ENCODE measurements around the gene CDX1. TPM values are rescaled to one million over a fixed set of nuclear protein-coding genes. Genes with fewer than 3 reads are reported as not detected.

CDX1 gene
- total RNA-seq, 1 donor from 2014 or later, result not detected

DNA sequence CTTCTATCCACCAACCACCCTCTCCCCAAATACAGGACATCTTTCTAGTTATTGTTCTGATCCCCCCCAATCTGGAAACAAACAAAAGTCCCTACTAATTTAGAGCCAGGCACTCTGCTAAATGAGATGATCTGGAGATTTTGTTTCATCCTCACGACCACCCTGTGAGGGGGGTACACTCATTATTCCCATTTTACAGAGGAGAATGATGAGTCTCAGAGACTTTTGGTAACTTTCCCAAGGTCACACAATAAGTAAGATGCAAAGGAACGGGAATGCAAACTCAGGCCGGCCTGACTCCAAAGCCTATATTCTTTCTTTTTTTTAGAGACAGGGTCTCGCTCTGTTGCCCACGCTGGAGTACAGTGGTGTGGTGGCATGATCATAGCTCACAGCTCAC is 20.3 kb upstream of the CDX1 start:
- no peak for DNase-seq (ENCODE audit: low read depth)

DNA sequence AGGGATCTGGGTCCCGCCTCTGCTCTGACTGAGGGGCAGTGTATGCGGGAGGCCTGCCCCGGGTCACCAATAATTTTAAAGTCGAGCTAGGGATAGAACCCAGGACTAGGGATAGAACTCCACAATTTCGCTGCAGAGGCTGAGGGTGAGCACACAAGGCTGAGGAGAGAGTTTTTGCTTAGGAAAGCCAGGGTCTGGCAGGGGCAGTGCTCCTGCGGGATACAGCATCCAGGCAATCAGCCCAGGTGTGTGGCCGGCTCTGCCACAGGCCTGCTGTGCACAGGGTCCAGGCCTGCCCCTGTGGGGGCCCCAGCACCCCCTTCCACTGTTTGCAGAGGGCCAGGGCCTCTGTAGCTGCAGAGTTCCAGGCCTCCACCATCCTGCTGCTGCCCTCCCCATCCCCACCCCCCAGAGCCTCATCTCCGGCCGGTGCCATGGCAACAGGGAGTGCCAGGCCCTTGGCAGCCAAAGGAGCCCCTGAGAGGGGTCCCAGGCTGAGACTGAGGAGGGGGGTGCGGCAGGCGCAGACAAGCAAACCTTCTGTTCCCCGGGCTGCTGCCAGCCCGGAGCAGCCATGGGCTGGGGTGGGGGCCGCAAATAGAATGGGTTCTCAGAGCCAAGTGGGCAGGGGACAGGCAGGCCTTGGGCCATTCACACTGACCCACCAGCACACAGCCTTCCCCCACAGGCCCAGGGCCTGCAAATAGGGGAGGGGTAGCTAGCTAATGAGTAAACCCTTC is 19.5 kb upstream of the CDX1 start:
- no peak for DNase-seq (ENCODE audit: low read depth)

DNA sequence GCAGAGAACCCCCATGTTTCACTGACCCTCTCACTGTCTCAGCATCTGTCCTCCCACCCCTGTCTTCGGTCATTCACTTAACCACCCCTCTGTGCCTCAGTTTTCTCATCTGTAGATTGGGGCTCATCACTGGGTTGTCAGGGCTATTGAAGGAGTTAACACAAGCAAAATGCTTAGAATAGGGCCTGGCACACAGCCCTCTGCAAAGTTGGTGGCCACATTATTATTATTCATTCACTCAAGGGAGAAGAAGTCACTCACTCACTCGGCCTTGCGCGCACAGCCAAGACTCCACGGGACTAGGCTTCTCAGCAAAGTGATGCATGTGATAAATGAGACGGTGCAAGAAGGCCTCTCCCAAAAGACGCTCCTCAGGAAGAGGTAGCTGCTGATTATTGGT is 18.9 kb upstream of the CDX1 start:
- no peak for DNase-seq (ENCODE audit: low read depth)

DNA sequence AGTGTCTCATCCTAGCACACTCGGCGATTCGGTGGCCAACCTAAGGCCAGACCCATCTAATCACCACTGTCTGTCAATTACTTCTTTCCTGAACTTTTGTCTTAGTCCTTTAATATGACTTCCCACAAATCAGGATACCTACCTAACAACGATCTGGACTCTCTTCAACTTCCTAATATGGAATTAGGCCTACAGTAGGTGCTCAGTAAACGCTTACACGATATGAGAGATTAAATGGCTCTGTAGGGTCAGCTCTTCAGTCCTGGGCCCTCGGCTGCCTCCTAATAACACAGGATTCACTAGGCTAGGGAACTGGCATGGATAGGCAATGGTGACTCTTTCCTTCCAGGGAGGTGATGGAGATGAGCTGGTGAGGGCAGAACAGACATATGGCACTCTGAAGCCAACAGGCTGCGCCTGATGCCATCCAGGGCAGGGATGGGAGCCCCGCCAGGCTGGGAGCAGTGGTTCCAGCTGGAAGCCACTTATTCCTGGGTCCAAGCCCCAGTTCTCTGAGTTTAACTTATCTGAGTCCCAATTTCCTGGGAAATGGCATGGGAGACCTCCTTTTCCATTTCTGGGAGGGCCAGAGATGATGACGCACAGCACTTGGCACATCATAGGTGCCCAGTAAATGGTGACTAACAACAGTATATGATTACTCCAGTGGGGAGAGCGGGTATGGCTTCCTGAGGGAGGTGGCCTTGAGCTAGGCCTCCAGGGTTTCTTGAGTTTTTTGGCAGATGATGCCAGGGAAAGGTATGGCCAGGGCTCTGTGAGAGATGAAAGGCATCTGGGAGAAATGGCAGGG is 18.3 kb upstream of the CDX1 start:
- DNase-seq (ENCODE audit: low read depth), result no peak

DNA sequence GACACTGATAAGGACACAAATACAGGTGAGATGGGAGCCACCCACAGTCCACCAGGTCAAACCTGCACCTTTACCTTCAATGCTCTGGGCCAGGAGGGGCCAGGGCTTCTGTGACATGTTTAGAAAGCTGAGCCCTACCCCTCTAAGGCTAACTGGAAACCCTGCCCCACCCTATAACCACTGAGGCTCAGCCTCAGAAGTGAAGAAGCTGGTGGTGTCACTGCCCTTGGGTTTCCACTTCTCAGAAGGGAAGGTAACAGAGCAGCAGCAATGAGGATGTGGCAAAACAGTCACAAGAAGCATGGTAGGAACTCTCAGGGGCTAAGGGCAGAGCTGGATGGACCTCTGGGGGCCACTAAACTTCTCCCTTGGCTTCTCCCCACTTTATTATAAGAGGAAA is 17.0 kb upstream of the CDX1 start:
- DNase-seq (ENCODE audit: low read depth), result no peak

DNA sequence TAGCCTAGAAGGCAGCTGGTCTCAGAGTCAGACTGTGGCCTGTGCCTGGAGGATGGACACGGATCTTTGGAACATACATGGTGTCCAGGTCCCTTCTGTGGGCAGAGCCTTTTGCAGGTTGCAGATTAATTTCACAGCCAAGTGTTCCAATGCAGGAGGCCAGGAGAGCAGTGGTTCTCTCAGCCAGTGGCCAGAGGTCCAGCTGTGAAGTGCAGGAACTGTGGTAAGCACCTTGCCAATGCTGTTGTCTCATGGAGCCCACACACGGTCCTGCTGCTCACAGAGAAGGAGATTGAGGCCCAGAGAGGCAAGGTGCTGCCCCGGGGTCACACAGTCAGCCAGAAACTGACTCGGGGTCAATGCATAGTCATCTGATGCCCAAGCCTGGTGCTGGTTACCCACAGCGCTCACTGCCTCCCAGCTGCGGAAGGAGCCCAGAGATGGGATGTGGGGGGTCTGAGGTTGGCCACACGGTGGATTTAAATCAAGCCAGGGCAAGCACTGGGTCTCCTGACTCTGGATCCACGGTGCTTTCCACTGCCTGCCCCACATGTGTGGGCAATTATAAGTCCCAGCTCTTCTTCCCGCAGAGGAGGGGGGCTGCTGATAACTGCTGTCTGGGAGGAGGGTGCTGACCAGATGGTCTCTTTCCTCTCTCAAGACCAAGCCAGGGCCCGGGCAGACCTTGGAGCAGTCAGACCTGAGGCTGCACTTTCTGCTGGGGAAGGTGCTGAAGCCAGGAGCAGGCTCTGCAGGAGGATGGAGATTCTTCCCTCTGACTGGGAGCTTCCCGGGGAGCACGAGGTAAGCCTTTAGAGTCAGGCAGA is 13.7 kb upstream of the CDX1 start:
- no peak for DNase-seq (ENCODE audit: low read depth)

DNA sequence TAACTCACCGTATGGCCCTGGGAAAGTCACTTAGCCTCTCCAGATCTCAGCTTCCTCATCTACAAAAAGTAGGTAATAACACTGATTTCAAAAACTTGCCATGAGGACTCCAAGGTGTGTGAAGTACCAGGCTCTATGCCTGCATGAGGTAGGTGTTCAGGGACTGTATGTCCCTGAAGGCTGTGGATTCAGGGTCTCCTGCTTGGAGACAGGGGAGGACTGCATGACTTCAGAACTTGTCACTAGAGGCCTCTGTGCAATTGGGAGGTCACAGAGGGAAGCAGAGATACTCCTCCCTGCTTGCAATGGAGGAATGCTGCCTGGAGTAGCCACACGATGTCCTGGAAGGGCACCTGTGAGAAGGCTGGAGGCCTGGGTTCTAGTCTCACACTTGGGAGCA is 13.1 kb upstream of the CDX1 start:
- DNase-seq (ENCODE audit: low read depth), result no peak

DNA sequence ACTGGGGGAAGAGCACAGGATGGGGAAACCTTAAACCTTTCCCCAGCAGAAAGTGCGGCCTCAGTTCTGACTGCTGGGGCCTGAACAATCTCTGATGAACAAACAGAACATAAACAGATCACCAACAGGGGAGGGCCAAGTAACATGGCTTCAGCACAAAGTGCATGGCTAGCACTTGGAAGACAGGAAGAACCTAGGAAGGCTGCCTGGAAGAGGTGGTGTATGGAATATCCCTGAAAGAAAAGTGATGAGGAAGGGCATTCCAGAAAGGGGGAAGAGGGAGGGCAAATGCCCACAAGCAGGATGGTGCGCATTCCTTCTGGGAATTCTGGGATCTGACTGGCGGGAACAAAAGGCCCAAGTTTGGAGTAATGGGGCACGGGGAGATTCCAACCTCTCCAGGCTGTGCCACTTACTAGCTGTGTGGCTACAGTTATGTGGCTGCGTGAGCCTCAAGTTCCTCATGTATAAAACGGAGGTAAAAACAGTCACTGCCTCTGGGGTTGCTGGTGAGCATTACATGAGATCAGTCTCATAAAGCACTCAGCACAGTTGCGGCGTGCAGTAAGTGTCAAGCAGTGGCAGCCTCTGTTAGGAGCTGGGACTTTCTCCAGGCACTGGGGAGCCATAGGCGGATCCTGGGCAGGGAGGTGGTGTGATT is 12.5 kb upstream of the CDX1 start:
- peak; percentile 69 for DNase-seq (ENCODE audit: low read depth)

DNA sequence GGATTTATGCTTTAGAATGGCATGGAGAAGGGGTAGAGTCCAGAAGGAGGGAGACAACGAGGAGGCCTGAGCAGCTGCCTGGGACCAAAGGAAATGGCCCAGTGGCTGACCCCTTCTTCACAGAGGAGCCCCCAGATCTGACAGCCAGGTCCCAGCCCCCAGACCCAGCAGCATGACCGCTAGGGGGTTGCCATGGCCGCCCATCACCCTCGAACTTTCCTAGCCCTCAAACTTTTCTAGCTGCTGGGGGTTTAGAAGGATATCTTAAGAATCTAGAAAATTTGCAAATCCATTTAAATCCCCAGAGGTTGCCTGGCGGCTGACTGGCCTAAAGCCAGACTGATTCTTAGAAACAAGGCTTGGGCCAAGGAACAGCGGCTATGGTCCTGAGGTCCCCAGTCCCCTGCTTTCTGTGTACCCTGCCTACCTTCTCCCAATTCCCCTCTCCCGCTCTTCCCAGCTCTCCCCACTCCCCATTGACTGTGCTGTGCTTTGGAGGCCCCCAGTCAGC is 11.9 kb upstream of the CDX1 start:
- DNase-seq (ENCODE audit: low read depth), result no peak

DNA sequence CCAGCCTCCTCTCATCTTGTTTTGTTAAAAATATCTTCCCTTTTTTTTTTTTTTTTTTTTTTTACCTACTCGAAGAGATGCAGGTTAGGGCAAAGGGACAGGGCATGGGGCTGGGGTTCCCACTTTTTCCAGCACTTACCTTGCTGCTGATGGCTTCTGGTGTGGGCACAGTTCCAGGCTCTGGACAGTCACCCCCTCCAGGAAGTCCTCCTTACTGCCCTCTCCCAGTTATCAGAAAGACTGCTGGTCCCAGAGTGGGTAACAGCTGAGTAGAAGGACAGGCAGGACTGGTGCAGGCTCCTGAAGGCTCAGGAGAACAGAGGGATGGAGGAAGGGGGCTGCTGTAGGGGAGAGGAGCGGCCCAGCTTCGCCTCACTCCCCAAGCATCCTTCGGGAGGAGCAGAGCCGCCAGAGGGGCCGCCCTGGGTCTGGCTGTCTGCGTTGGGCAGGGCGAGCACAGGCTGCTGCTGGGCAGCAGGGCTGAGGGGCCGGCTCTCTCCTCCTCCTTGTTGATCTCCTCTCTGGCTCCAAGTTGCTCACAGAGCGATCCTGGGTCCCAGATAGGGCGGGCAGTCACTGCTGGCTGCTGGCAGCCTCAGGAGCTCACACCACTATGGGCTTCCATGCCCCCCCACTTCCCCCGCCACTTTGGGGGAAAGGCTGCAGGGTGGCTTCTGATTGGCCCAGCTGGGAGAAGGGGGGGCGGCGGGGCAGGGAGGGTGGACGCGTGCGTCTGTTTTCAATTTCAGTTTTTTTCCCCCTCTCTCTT is 11.1 kb upstream of the CDX1 start, which contains the start of gene PDGFRB:
TSS of gene PDGFRB (minus strand) at position 588 of the 769 bp plus-strand sequence. CDS start 18,798 bp downstream, outside the sequence.
- DNase-seq (ENCODE audit: low read depth), result peak; percentile 79

DNA sequence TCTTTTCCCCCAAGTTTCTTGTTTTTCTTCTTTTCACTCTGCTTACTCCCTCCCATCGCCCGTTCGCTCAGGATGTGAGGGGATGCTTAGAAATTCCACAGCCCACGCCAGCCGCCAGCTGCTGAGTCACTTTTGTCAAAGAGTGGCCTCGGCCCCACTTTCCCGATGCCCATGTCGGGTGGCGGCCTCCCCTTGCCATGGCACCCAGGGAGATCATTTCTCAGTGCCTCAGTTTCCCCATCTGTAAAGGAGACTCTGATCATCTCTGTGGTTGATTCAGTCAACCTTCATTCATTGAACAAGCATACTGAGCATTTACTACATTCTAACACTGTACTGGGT is 10.6 kb upstream of the CDX1 start:
- no peak for DNase-seq (ENCODE audit: low read depth)

DNA sequence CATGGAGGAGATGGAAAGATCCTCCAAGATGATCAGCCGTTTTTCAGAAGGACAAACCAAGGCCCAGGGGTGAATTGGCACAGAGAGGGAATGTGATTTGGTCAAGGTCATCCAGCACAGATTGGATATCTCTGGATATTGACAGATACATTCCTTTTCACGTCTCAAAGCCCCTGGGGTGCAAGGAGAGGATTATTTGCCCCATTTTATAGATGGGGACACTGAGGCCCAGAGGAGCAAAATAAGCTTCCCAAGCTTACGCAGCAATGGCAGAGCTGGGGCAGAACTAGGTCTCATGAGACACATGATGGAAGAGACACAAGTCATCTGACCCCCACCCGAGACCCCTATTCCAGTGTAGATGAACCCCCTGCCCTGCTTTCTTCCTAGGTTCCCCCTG is 10.0 kb upstream of the CDX1 start:
- no peak for DNase-seq (ENCODE audit: low read depth)

DNA sequence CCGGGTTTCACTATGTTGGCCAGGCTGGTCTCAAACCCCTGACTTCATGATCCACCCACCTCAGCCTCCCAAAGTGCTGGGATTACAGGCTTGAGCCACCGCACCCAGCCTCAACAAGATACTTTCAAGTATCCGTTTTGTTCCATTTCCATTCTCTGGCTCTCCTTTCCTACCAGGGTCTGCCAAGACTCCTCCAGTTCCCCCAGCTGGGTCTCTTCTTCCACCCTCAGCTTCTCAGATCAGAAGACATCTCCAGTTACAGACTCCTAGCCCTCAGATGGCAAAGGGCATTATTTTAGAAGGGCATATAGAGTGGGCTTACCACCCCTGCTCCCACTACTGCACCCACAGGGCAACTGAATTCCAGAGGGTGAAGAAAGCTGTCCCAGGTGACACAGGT is 9.4 kb upstream of the CDX1 start:
- DNase-seq (ENCODE audit: low read depth), result no peak

DNA sequence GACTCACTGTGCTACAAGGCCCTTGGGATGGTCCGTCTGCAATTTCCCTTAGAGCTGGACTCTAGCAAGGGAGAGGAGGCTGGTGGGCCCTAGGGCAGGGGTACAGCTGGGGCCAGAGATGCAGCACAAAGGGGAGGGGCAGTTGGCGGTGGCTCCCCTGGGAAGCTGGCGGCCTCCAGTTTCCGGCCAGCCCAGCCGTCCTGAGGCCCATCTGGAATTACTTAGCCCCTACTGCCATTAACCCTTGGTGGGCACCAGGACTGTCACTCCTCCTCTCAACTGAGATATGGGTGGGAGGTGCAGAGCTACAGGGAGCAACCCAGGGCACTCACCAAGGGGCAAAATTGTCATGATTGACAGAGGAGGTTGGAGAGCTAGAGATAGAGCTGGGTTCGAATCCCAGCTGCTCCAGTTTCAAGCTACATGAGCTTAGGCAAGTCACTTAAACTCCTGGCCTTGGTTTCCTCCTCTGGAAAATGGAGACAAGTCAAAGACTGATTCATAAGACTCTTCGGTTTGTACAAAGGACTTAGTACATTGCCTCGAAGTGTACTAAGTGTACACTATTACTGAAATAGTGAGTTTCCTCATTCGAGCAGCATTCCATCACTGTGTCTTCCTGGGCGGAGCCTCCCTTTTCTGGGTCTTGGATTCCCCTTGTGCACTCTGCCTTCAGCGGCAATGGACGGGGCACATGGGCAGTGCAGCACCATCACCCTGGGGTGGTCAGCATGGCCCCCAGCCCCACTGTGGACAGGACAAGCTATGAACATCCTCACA is 8.2 kb upstream of the CDX1 start:
- DNase-seq (ENCODE audit: low read depth), result no peak

DNA sequence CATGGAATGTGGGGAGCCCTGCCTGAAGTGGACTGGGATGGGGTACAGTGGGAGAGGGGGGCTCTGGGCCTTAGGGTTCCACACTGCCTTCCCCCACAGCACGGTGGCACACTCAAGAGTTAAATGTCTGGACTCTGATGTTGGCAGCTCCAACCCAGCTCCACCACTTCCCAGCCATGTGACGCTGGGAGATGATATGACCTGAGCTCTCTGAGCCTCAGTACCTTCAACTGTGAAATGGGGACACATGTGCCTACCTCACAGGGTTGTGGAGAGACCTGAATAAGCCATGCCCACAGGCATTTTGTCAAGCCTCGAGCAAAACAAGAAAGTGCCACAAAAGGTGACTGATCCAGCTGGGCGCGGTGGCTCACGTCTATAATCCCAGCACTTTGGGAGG is 7.5 kb upstream of the CDX1 start:
- DNase-seq (ENCODE audit: low read depth), result no peak

DNA sequence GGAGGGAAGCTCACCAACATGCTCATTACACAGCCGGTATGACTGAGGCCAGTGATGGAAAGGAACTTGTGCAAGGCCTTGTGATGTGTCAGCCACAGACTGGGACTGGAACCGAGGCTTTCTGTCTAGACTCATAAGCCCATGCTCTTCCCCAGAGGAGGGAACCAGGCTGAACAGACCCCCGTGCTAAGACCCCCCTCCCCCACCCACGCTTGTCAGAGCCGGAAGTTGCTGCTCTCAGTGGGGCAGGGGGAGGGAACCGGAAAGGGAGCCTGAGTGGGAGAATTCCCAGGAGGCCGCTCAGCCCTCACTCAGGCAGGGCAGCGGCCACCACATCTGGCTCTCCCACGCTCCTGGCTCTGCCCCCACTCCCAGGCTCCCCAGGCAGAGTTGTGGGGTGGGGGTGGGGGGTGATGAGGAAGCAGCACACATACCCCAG is 6.8 kb upstream of the CDX1 start:
- DNase-seq (ENCODE audit: low read depth), result no peak

DNA sequence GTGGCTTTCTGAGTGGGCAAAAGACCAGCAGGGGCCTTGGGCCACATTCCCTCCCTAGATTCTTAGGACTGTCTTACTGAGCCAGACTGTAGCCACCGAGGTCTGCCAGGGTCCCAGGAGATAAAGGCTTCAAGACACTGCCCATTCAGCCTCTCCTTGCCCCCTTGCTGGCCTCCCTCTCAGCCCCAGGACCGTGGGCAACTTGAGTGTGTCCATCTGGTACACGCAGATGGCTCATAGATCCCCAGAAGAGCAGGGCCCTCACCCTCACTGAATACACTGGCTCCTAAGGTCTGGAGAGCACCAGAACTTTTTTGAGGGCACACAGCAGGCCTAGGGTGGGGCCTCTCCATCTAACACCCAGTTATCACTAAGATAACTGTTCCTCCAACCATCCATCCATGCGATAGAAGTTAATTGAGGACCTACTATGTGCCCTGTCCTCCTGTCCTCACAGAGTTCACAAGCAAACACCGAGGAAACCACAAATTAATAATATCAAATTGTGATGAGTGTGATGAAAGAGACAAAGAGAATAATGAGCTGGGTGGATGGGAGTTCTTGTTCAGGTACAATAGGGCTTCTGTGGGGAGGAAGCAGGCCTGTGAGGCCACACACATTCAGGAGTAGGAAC is 6.0 kb upstream of the CDX1 start:
- no peak for DNase-seq (ENCODE audit: low read depth)

DNA sequence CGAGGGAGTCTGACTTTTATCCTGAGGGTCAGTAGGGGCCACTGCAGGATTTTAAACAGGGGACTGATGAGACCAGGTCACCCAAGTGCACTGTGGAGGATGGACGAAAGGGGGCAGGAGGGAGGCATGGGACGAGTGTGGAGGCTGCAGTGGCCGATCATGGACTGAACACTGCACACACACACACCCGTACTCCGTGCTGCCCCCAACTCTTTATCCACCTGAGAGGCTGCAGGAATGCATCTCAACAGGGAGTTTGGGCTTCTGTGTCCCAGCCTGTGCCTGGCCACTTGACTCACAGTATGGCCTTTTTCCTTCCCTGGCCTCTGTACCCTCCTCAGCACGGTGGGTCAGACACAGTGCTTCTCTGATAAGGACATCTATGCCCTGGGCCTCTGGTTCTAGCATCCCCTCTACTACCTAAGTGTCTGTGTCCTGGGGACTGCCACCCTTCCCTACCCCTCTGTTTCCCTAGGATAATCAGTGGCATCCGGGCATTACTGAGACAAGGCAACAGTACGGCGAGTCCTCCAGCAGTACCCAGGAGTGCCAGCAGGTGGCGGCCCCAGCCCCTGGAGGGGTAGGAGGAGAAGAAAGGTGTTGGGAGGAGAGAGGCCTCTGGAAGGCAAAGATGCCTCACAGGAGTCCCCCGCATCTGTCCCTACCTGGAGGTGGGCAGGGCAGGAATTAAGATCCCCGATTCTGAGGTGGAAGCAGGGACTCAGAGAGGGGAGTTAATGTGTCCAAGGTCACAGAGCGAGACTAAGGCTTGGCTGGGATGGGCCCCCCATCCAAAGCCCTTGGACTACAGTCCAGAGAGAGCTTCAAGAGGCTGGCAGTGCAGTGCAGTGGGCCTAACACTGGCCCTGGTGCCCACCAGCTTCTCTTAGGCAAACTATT is 5.1 kb upstream of the CDX1 start:
- peak; percentile 74 for DNase-seq (ENCODE audit: low read depth)
